Kidney glomerular epithelial cell (primary cell): ENCODE results near the gene GBE1.
"Not testable (repeated sequence)": the region's sequence is repeated elsewhere in the genome, so short reads cannot be mapped to it uniquely, and the experiment has no call there.

Experiments used
- DNase-seq: peaks from one replicate; lab custom pipeline; 2025; lab: John Stamatoyannopoulos, UW

GBE1 gene

DNA sequence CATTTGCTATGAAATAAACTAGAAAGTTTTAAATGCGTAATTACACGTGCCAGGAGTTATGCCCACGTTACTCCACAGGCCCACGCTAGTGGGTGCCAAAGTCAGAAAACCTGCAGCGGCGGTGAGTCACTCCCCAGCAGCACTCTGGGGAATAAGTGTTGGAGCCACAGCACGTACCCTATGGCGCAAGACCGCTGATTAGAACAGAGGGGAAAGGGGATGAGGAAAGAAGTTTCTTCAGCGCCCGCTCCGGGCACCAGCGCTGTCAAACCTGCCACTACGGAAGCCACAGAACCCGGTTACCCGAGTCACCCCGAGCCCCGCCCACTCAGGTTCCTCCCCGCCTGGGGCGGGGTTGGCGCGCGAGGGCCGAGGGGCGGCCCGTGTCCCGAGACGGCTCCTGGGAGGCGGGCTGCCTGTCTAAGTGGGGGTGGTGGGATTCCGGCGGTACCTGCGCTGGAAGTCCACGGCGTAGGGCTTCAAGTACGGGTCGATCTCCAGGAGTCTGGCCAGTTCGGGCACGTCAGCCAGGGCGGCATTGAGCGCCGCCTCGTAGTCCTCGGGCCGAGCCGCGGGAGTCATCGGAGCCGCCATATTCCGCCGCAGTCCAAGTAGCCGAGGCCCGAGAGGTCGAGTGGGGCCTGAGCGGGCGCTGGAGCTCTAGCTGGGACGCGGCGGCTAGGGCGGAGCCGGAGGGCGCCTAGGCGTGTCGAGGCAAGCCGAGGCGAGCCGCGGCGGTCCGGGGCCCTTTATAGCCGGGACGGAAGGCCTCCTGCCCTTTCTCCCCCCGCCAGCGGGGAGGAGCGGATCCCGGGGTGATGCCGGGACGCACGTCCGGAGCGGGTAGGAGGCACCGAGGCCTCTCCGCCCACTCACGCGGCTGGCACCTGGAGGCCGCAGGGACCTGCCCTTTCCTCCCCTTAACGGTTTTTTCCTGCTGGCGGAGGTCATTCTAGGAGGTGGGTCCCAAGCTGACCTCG, at the start of gene GBE1:
Gene GBE1, minus strand, starts transcription at position 722 of the 980 bp plus-strand sequence. Its CDS starts 128 bp downstream, at position 594.
- DNase-seq: peak; percentile 90

DNA sequence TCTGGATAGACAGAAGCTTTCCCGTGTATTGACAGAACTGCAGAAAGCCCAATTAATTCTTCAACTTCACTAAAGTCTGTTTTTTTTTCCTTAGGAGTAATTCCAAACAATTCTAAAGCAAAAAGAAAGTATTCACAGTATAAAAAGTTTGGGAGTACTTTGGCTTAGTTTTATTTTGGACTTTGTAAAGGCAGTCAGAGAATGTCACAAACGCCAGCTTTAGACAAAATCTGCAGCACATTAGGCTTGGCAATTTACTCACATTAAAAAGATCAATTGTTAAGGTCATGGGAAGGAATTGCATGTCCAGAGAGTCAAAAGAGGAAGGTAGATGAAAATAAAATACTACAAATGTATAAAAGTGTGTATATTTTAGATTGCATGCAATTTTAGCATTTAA, 47.5 kb upstream of the GBE1 start:
- DNase-seq: no peak

DNA sequence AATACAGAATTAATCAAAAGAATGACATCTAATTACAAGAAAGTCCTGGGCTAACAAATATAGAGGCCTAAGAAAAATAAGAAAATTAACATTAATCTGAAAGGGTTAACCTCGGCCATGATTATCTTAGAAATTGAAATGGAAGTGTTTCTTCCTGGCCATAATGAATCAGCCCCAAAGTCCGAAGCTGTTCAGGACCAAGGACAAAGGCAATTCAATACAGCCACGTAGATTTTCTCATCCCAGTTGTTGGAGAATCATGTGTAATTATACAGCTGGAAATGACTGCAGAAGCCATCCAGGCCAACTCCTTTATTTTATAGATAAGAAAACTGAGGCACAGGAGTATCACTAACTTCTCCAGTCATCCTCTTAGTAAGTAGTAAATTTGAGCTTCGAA, 38.0 kb upstream of the GBE1 start:
- peak; percentile 8 for DNase-seq

DNA sequence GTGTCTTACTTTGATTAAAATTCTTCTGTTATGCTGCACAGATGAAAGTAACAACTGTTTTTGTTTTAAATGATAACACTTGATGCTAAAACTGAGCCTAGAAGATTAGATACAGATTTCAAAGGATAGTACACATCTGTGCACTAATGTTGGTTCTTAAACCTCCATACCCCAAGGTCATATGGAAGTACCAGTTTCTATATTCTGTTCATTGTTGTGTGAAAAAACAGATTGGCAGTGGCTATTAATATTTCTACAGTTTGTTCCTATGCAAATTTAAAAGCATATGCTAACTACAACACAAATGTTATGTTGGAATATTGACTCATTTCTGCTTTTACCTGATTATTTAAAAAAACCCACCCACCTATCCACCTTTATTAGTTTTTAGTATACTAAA, 32.0 kb upstream of the GBE1 start:
- DNase-seq: no peak

DNA sequence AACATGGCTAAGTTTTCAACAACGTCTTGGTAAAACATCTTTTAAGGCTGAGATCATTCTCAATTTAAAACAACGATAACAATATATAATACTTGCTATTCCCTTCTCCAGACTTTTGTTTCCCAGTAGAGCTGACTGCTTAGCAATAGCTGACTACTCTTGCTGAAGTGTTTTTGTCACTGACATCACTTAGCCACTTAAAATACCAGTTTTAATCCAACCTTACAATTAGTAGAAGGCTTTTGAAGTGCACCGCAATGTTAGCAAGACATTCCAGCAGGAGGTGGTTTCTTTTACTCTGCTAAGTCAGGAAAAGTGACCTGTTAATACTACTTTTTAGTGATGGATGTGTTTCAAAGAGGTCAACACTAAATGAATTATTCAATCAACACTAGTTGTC, 28.7 kb upstream of the GBE1 start:
- DNase-seq: no peak

DNA sequence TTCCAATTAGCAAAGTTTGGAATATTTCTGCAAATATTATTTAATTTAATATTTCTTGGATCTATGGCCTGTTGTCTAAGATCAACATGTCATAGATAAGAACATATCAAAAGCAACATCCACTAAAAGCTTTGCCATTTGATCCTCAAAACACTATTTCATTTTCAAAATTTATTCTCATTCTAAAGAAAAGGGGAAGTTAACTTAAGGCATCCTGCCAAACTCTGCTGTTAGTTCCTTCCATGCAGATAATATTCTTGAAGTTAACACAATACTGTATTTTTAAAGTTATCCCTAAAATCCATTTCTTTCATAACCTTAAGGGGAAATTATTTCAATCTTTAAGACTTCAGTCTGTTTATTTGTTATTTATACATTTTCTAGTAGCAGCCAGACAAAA, 28.2 kb upstream of the GBE1 start:
- DNase-seq: no peak

DNA sequence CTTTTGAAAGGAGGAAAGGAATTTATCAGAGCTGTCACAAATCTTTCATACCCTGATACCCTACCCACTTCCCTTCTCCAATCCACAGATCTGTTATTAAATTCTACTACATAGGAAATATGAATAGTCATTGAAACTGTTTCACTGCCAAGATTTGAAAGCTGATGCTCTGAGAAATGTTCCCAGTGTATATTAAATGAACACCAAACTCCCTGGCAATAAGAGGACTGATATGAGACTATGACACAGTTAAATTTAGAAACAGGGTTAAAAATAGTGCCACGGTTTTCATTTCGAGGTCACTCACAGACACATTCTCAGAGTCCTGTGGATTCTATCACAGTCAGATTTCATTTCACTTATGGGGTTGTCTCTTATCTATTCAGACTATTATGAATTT, 27.2 kb upstream of the GBE1 start:
- DNase-seq: no peak

DNA sequence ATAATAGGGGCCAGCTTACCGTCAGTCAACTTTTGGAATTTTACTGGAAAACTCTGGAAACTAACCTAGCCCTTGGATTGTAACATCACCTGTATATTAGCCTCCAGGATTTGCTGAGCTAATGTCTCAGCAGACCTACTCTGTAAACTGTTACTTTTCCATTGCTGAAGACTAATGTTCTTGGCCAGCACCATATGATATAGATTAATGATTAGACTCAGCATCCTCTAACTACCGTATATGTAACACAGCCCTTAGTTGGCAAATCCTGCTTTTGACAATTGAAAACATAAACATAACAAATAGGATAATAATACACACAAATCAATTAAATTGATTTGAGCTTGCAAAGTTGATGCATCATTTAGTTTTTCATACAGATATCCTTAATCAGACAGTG, 26.6 kb upstream of the GBE1 start:
- no peak for DNase-seq

DNA sequence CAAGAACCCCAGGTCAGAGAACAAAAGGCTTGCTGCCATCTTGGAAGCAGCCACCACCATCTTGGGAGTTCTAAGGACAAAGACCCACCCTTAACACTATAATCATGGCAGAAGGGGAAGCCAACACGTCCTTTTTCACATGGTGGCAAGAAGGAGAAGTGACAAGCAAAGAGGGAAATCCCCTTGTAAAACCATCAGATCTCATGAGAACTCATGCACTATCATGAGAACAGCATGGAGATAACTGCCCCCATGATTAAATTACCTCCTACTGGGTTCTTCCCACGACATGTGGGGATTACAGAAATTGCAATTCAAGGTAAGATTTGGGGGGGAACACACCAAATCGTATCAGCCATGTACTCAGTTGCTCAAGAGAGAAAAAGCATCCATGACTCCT, 21.1 kb upstream of the GBE1 start:
- no peak for DNase-seq

DNA sequence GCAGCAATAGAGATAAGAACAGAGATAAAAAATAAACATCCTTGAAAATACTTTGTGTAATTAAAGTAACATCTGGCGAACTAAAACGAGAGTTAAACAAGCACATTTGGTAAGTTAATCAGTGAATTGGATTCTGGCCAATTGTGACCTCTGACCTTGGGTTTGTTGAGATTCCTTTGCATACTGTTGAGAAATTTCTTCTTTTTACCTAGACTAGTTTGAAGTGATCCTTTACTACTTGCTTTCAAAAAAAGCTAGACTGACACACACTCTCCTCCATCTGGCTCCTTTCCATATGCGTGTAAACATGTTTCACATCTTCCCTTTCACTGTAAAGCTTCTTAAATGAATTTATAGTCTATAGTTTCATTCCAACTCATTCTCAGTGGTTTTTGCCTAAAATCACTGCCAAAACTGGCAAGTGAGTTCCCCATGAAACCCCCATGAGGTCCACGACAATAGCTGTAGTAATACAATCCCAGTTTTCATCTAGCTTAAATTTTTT, 17.3 kb upstream of the GBE1 start:
- no peak for DNase-seq

DNA sequence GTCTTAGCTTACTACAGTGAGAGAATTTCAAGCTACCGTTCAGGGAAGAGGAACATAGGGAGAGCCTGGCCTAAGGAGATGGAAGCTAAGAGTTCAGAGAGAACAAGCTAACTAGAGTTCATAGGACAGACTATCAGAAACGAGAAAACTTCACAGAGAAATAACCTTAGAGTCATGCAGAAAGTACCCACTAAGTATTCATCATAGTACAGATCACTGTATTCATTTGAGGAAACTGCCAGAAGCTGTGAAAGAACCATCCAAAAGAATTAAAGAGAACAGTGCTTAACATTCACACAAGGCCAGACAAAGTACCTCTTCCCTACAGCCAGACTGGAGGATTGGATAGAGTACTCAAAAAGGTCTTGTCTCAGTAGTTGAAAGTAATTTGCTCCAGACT, 15.2 kb upstream of the GBE1 start:
- no peak for DNase-seq

DNA sequence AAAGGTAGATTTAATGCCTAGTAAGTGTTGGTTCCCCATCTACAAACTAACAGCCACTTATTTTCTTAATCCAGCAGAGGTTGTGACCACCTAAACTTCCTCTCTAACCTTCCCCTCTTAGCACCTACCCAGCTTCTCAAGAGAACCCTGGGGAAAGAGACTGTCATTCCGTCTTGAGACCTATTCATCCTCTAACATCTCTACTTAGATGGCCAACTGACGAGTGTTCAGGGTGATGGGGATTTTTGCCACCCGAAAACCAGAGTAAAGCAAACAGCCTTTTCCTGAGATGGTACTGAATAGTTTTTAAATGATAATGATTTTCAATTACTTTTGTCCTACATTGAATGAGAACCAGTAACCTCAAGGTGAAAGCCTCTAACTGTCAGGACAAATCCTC, 9.3 kb upstream of the GBE1 start:
- no peak for DNase-seq

DNA sequence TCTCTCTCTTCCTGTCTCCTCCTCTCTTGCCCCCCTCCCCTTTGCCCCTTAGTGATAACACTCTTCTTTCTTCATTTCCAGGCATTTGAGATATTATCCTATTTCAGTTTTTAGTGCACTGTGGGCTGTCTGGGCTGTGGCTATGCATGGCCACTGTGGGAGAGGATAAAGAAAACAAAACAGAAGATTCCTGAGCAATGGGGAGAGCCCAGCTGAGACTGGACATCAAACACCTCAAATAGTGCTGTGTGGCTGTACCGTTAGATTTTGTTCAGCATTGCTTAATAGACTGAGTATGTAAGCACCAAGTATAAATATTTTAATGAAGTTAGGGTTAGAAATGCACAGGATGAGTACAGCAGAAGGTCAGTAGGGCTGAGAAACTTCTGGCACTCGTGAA, 7.9 kb upstream of the GBE1 start:
- DNase-seq: peak; percentile 11

DNA sequence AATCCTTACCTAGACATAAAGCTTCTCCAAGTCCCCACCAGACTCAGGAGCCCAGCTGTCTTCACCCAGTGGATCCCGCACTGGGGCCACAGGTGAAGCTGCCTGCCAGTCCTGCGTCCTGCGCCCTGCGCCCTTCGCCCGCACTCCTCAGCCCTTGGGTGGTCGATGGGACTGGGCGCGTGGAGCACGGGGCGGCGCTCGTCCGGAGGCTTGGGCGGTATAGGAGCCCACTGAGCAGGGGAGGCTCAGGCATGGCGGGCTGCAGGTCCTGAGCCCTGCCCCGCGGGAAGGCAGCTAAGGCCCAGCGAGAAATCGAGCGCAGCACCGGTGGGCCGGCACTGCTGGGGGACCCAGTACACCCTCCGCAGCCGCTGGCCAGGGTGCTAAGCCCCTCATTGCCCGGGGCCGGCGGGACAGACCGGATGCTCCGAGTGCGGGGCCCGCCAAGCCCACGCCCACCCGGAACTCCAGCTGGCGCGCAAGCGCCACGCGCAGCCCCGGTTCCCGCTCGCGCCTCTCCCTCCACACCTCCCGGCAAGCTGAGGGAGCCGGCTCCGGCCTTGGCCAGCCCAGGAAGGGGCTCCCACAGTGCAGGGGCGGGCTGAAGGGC, 5.9 kb upstream of the GBE1 start:
- not testable (repeated sequence) for DNase-seq

DNA sequence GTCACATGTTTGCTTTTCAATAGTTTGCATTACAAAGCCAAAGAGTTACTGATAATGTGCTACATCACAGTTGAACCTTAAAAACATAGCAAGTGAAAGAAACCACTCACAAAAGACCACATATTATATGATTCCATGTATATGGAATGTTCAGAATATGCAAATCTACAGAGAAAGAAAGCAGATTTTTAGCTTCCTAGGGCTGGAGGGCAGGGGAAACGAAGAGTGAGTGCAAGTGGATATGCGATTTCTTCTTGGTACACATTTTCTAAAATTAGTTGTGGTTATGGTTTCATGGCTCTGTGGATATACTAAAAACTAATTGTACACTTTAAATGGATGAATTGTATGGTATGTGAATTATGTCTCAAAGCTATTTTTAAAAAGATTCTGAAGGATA, 4.0 kb upstream of the GBE1 start:
- DNase-seq: no peak

DNA sequence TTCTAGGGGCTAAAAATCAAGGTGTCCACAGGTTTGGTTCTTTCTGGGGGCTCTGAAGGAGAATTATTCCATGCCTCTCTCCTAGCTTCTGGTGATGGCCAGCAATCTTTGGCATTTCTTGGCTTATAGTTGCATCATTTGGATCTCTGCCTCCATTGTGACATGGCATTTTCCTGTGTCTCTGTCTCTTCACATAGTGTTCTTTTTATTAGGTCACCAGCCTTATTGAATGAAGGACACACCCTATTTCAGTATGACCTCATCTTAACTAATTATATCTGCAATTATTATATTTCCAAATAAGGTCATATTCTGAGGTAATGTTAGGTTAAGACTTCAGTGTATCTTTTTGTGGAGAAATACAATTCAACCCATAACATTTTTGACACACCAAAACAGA, 3.2 kb upstream of the GBE1 start:
- no peak for DNase-seq

DNA sequence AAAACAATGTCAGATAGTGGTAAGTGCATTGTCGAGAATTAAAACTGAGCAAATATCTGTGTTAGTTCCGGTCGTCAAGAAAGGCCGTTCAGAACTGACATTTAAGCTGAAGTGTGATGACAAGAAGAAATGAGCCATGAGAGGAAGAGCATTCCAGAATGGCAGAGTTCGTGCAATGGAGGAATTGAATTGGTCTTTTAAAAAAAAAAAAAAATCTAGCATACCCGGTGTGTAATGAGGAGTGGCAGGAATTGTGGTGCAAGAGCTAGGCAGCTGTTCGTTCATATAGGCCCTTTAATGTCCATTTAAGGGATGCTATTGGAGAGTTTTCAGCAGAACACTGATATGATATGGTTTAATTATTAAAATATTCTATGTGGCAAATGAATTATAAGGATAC, 2.6 kb upstream of the GBE1 start:
- DNase-seq: peak; percentile 36

DNA sequence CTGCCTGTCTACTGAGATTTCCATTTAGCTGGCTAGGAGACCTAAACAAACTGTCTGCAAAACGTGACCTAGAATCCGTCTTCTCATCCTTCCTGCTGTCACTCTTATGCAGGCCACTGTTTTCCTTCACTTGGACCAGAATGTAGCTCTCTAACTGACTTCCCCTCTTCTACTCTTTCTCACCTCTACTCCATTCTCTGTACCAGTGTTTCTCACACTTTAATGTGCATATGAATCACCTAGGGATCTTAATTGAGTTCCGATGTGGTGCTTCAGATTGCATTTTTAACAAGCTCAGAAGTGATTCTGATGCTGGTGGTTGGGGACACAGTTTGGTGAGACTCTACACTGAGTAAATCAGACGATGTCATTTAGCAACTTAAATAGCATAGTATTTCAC, 1.6 kb upstream of the GBE1 start:
- no peak for DNase-seq

DNA sequence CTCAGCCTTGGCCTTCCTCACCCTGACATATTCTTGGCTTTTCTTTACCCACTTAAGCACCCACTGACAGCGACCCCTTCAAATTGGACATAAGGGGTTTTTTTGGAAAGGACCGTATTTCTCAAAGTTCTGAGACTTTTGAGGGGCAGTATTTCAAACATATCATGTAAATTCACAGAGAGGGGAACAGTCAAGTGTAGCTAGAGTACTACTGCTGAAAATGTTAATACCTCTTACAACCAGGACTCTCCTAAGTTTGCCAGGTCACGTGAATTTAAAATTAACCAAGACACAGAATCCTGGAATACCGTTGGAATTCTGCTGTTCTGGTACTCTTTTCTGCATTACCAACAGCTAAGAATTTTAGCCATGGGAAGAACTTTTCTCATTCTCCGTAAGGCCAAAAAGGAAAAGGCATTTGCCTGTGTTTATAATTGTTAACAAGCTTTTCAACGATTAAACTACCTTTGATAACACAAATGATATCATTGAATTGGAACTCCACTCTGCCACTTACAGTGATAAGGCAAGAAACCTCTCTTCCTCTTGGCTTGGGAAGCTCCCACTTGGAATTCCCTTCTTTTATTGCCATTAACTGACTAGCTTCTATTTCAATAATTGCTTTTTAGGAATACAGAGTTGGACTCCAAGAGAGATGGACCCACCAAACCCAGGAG, 597 bp upstream of the GBE1 start:
- peak; percentile 23 for DNase-seq

DNA sequence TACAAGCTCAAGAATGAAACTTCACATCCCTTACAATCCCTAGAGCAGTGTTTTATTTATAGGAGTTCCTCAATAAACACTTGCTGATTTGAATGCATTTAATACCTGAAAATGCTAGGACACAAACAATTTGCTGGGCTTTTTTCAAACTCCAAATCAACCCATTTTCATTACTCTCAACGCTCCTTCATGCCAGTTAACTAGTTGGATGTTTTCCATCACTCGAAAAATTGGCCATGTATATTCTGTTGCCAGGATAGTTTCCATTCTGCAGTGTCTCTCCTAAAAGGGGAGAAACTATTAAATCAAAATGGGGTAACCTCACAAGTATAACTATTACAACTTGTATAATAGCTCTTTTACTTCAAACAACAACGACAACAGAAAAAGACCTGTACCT, 1.2 kb downstream of the GBE1 start:
- no peak for DNase-seq

DNA sequence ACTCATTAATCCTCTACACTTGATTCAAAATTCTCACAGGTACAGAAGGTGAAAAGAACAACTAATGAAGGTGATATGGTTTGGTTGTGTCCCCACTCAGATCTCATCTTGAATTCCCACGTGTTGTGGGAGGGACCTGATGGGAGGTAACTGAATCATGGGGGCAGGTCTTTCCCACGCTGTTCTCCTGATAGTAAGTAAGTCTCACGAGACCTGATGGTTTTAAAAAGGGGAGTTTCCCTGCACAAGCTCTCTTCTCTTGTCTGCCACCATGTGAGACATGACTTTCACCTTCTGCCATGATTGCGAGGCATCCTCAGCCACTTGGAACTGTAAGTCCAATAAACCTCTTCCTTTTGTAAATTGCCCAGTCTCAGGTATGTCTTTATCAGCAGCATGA, 2.7 kb downstream of the GBE1 start:
- DNase-seq: not testable (repeated sequence)

DNA sequence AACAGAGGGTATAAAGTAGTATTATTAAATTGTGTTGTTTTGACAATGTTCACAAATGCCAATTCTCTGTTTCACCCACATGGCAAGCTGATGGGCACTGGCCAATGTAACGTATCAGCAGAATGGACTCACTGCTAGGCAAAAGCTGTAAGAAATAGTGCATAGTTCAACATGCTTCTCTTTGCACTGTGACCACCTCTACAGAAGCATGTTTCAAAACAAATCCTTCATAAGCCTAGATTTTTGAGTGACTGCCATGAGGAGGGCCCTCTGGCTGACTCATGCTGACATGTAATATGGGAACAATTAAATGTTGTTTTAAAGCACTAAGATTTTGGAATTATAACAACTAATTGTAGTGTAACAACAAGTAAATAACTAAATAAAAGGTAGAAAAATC, 3.2 kb downstream of the GBE1 start:
- DNase-seq: no peak
